Ovary (tissue), 3 donors: Measurements from ENCODE around the gene CHRNA10.

Experiments
- CTCF ChIP-seq, 3 donors: fragments of 450-650 bp in 2 of 3; fragments of 200-600 bp in 1 of 3; IDR thresholded peaks; one replicate each; pipeline versions ENCODE4 v1.5.1 to v1.8.0; 2016 to 2022; ENCODE audit warnings: antibody characterized with exemption in 3 of 3, mild to moderate bottlenecking in 1 of 3
- POLR2A ChIP-seq: fragments of 450-650 bp; IDR thresholded peaks from one replicate; pipeline ENCODE4 v1.6.1; 2017; ENCODE audit warnings: antibody characterized with exemption, mild to moderate bottlenecking, moderate library complexity
- donor health status: DM: no; HTN: no; CAD: no.

GRCh38 chr11:3641191-3641590 lies 30.0 kb downstream of the CHRNA10 start:
- no peak for TF ChIP-seq POLR2A
- TF ChIP-seq CTCF (IDR thresholded peaks at IDR 0.05): no peak
